HG02938 (cell line): ENCODE data around the gene OR10G6.
"Not testable (repeated sequence)": the region's sequence is repeated elsewhere in the genome, so short reads cannot be mapped to it uniquely, and the experiment has no call there.

Experiments
- ATAC-seq: cut with Tn5 transposase; IDR thresholded peaks from one replicate; pipeline ENCODE4 v1.9.1; 2021; ENCODE audit warnings: mild to moderate bottlenecking, moderate library complexity; ENCODE audit not compliant: unreplicated experiment

The OR10G6 gene, protein sequence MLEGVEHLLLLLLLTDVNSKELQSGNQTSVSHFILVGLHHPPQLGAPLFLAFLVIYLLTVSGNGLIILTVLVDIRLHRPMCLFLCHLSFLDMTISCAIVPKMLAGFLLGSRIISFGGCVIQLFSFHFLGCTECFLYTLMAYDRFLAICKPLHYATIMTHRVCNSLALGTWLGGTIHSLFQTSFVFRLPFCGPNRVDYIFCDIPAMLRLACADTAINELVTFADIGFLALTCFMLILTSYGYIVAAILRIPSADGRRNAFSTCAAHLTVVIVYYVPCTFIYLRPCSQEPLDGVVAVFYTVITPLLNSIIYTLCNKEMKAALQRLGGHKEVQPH

GRCh38 chr11:123995119-123995518 is at the start of gene OR10G6:
Gene OR10G6, minus strand, starts transcription at chr11:123995161. Its CDS starts 0 bp downstream, at chr11:123995161.
- ATAC-seq = no peak

GRCh38 chr11:124043420-124043819 is 48.5 kb upstream of the OR10G6 start:
- ATAC-seq = no peak

- ATAC-seq = no peak
Measured at GRCh38 chr11:124041254-124041653, 46.3 kb upstream of the OR10G6 start, which contains the start of gene OR10G7. Gene OR10G7, minus strand, starts transcription at chr11:124041325. Its CDS starts 2,324 bp downstream, at chr11:124039001.

DNA sequence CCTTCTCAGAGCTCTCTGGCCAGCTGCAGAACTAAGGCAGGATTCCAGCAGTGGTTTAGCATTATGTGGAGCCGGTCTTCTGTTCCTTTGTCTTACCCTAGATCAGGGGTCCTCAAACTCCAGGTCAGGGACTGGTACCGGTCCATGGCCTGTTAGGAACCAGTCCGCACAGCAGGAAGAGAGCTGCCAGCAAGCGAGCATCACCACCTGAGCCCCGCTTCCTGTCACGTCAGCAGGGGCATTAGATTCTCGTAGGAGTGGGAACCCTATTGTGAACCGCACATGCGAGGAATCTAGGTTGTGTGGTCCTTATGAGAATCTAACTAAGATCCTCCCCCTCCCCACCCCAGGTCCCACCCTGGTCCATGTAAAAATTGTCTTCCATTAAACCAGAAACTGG is 44.6 kb upstream of the OR10G6 start:
- no peak for ATAC-seq

GRCh38 chr11:124036666-124037065 is 41.7 kb upstream of the OR10G6 start:
- no peak for ATAC-seq

DNA sequence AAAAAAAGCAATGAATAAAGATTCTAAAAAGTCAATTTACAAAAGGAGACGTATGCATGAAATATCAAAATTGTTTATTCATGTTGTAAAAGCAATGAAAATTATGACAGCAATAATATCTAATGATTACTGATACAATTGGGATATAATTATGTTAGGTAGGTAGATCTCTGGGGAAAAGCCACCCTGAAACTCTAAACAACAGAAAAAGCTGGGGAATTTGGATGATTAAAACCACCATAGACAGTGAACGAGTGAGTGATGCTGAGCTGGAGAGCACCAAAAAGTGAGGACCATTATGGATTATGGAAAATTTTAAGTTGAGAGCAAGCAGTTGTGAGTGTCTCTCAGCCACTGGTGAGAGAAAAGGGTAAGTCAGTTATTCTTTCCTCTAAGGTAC is 31.5 kb upstream of the OR10G6 start, which contains the start of gene OR10G8:
Gene OR10G8 (plus strand): TSS at position 301 of the 400 bp plus-strand sequence. CDS start 2,825 bp downstream, outside the sequence.
- no peak for ATAC-seq

DNA sequence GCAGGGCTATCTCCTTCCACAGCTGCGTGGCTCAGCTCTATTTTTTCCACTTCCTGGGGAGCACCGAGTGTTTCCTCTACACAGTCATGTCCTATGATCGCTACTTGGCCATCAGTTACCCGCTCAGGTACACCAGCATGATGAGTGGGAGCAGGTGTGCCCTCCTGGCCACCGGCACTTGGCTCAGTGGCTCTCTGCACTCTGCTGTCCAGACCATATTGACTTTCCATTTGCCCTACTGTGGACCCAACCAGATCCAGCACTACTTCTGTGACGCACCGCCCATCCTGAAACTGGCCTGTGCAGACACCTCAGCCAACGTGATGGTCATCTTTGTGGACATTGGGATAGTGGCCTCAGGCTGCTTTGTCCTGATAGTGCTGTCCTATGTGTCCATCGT is 20.9 kb upstream of the OR10G6 start:
- not testable (repeated sequence) for ATAC-seq

DNA sequence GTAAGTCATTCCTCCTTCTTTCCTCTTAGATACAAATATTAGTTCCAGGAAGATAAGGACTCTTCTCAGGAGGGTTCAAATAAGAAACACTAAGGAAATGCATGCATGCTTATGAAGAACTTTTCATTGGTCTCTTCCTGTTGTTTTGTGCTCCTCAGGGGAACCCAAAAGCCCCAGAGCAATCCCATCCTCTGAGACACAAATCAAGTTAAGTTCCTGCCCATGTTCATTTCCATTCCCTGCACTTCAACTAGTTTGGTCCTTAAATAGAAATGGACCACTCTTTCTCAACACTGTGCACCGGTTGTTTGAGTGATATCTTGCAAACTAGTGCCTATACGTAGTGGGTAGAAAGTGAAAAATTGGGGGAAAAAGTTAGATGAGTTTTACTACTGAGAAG is 17.7 kb upstream of the OR10G6 start, which contains the start of gene OR10G4:
Gene OR10G4 (plus strand): TSS at position 301 of the 400 bp plus-strand sequence. CDS start 2,578 bp downstream, outside the sequence.
- ATAC-seq = no peak

DNA sequence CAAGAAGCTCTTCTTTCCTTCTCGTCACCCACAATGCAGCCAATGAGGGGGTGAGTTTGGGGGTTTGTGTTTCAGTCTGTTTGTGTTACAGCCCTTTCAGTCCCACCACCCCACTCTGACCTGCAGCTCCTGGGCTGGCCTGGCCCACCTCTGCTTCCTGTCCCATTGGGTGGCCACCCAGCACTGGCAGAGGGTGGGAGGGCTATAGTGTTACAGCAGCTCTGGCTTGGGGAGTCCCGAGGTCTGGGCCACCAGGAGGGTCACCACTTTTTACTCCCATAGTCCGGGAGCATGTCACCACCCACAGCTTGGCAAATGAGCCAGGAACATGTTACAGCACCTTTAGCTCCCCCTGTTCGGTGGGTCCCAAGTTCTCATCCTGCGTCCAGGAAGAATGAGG is 15.7 kb downstream of the OR10G6 start:
- no peak for ATAC-seq

- ATAC-seq = no peak
Measured at GRCh38 chr11:123977731-123978347, 17.1 kb downstream of the OR10G6 start, which contains the start of gene OR10S1. Gene OR10S1, minus strand, starts transcription at chr11:123977781. Its CDS starts 117 bp downstream, at chr11:123977664.

DNA sequence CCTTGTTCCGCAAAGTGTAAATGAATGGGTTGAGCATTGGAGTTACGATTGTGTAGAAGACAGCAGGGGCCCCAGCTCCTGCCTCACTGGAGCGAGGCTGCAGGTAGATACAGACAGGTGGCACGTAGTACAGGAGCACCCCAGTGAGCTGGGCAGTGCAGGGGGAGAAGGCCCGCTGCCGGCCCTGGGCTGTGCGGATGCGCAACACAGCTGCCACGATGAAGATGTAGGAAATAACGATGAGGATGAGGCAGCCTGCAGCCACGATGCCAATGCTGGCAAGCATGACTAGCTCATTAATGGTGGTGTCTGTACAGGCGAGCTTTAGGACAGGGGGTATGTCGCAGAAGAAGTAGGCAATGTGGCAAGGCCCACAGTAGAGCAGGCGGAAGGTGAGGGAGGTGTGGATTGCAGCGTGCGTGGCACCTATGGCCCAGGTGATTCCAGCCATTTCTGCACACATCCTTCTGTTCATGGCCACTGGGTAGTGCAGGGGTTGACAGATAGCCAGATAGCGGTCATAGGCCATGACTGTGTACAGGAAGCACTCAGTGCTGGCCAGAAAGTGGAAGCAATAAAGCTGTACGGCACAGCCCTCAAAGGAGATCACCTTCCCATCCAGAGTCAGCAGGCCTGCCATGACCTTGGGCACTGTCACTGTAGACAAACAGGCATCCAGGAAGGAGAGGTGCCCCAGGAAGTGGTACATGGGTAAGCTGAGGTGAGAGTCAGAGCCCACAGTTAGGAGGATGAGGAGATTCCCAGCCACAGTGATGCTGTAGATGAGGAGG is 18.0 kb downstream of the OR10G6 start:
- no peak for ATAC-seq

- ATAC-seq = no peak
Measured at GRCh38 chr11:123973816-123974215, 21.1 kb downstream of the OR10G6 start.

DNA sequence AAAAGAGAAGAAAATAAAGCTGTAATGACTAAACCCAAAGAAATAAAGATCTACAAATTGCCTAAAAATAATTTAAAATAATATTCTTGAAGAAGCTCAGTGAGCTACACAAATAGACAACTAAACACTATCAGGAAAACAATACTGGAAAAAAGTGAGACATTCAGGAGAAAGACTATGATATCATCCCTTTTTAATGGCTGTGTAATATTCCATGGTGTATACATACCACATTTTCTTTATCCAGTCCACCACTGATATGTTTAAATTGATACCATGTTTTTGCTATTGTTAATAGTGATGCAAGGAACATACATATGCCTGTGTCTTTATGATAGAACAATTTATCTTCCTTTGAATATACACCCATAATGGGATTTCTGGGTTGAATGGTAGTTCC is 38.2 kb downstream of the OR10G6 start:
- ATAC-seq = no peak

GRCh38 chr11:123945132-123945531 is 49.8 kb downstream of the OR10G6 start:
- no peak for ATAC-seq
